GM20000 (cell line): ENCODE data around the gene PTPRN2.

Source experiments
- DNase-seq: peaks from one replicate; pipeline ENCODE4 v3.0.0; 2012; ENCODE audit warnings: low spot score
- CTCF ChIP-seq: IDR thresholded peaks from 2 replicates; pipeline ENCODE4 v1.5.1; 2012; ENCODE audit warnings: mild to moderate bottlenecking, control low read depth; ENCODE audit errors: extremely low read depth, missing control alignments

PTPRN2 gene

GRCh38 chr7:158107806-158108205 is 479.8 kb downstream of the PTPRN2 start:
- TF ChIP-seq CTCF: no peak
- no peak for DNase-seq

- no peak for TF ChIP-seq CTCF
- no peak for DNase-seq
Observed at GRCh38 chr7:158106272-158106671, 481.4 kb downstream of the PTPRN2 start.

- DNase-seq: no peak
- no peak for TF ChIP-seq CTCF
Observed at GRCh38 chr7:158103378-158103777, 484.2 kb downstream of the PTPRN2 start.

GRCh38 chr7:158102897-158103296 is 484.7 kb downstream of the PTPRN2 start:
- TF ChIP-seq CTCF: no peak
- no peak for DNase-seq

GRCh38 chr7:158101821-158102450 is 485.7 kb downstream of the PTPRN2 start:
- no peak for DNase-seq
- no peak for TF ChIP-seq CTCF

GRCh38 chr7:158098125-158099030 is 489.2 kb downstream of the PTPRN2 start:
- TF ChIP-seq CTCF: no peak
- no peak for DNase-seq

- no peak for TF ChIP-seq CTCF
Observed at GRCh38 chr7:158097453-158098124, 490.0 kb downstream of the PTPRN2 start.

More at GRCh38 chr7:158097453-158098124, 490.0 kb downstream of the PTPRN2 start:
- no peak for DNase-seq
